Lung (tissue), 12 donors: ENCODE data around the gene CHD9. TPM values are rescaled to one million over a fixed set of nuclear protein-coding genes. Genes with fewer than 3 reads are reported as not detected.

Experiments
- ATAC-seq: fragments of 200-7000 bp; cut with Tn5 transposase; one replicate; pipeline ENCODE4 v1.9.1; 2020; ENCODE audit warnings: moderate number of reproducible peaks; ENCODE audit not compliant: insufficient read depth, low FRiP score
- DNase-seq, 3 donors: peaks; one replicate each; pipeline ENCODE4 v3.0.0-alpha.2; 2013 to 2017
- H3K27ac ChIP-seq, 2 donors: one replicate each; pipeline ENCODE4 v1.5.1; 2013; ENCODE audit warnings: mild to moderate bottlenecking in 2 of 2, moderate library complexity in 2 of 2, control low read depth in 1 of 2, inconsistent platforms in 1 of 2, low read depth in 1 of 2, low read length in 1 of 2
- H3K27me3 ChIP-seq, 3 donors: one replicate each; pipeline ENCODE4 v1.5.1; 2013; ENCODE audit warnings: low read length in 2 of 3; ENCODE audit not compliant: control insufficient read depth in 3 of 3, insufficient read depth in 3 of 3
- H3K36me3 ChIP-seq, 4 donors: one replicate each; pipeline ENCODE4 v1.5.1; 2013; ENCODE audit warnings: low read length in 4 of 4, mild to moderate bottlenecking in 1 of 4, moderate library complexity in 1 of 4; ENCODE audit not compliant: control insufficient read depth in 4 of 4, insufficient read depth in 4 of 4
- H3K4me1 ChIP-seq, 5 donors: one replicate each; pipeline ENCODE4 v1.5.1; 2013; ENCODE audit warnings: low read length in 5 of 5, mild to moderate bottlenecking in 2 of 5, moderate library complexity in 1 of 5; ENCODE audit not compliant: control insufficient read depth in 5 of 5, insufficient read depth in 5 of 5
- H3K4me3 ChIP-seq: one replicate; pipeline ENCODE4 v1.5.1; 2013; ENCODE audit warnings: mild to moderate bottlenecking, control low read depth, moderate library complexity
- H3K9ac ChIP-seq, 2 donors: one replicate each; pipeline ENCODE4 v1.5.1; 2013; ENCODE audit warnings: low read length in 2 of 2, control low read depth in 1 of 2; ENCODE audit not compliant: insufficient read depth in 1 of 2
- H3K9me3 ChIP-seq, 4 donors: one replicate each; pipeline ENCODE4 v1.5.1; 2013; ENCODE audit warnings: low read length in 3 of 4, mild to moderate bottlenecking in 1 of 4, moderate library complexity in 1 of 4; ENCODE audit not compliant: control insufficient read depth in 4 of 4, insufficient read depth in 3 of 4
- WGBS, 2 donors: extraction: QIAGEN DNeasy Blood & Tissue Kit; methylation state at CpG; one replicate each; pipeline ENCODE4 v1.1.7; 2013; 5-methylcytosine and 5-hydroxymethylcytosine counted together
- polyA plus RNA-seq, 2 donors: library from polyadenylated mRNA; stranded (reverse); fragments of 200-250 nt; gene quantifications; one replicate each; pipeline ENCODE4 v1.2.1, GENCODE V29; 2013
- total RNA-seq, 2 donors: library from RNA; depleted of rRNA in 1 of 2; stranded (reverse); fragments of >200 nt in 1 of 2; gene quantifications; one replicate each; pipeline ENCODE4 v1.2.1, GENCODE V29; 2014 to 2021
- TF ChIP-seq, protein P1 (sequence below): IDR thresholded peaks from 2 replicates; pipeline ENCODE4 v1.5.1; 2012; ENCODE audit warnings: mild to moderate bottlenecking; ENCODE audit errors: control extremely low read depth, extremely low read depth
- donor health status: control.
- donor health status: control.
- donor health status: Bipolar disorder and iron deficiency.
- donor health status: healthy.
- donor health status: DM: yes; HTN: yes; CAD: no.

Gene CHD9
- total and polyA plus RNA-seq, 4 donors = 12.7 to 138 (median 39.4) TPM

- 74 to 78% methylated on average over 4 of the region's 4 CpGs for WGBS, 2 donors
- H3K27ac ChIP-seq = no peak overlapping the region
- no peaks in the 10 kb centered on the region for H3K9me3 ChIP-seq
- TF ChIP-seq, protein P1, sequence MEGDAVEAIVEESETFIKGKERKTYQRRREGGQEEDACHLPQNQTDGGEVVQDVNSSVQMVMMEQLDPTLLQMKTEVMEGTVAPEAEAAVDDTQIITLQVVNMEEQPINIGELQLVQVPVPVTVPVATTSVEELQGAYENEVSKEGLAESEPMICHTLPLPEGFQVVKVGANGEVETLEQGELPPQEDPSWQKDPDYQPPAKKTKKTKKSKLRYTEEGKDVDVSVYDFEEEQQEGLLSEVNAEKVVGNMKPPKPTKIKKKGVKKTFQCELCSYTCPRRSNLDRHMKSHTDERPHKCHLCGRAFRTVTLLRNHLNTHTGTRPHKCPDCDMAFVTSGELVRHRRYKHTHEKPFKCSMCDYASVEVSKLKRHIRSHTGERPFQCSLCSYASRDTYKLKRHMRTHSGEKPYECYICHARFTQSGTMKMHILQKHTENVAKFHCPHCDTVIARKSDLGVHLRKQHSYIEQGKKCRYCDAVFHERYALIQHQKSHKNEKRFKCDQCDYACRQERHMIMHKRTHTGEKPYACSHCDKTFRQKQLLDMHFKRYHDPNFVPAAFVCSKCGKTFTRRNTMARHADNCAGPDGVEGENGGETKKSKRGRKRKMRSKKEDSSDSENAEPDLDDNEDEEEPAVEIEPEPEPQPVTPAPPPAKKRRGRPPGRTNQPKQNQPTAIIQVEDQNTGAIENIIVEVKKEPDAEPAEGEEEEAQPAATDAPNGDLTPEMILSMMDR = no peak
- H3K4me3 ChIP-seq = no peak overlapping the region
- H3K4me1 ChIP-seq = no peaks in the 10 kb centered on the region
- DNase-seq = no peak
- no peaks in the 10 kb centered on the region for H3K27me3 ChIP-seq
- H3K36me3 ChIP-seq = no peaks in the 10 kb centered on the region
- no peak for ATAC-seq
- H3K9ac ChIP-seq = no peak overlapping the region
Measured at GRCh38 chr16:53334581-53334980, 279.8 kb downstream of the CHD9 start.

DNA sequence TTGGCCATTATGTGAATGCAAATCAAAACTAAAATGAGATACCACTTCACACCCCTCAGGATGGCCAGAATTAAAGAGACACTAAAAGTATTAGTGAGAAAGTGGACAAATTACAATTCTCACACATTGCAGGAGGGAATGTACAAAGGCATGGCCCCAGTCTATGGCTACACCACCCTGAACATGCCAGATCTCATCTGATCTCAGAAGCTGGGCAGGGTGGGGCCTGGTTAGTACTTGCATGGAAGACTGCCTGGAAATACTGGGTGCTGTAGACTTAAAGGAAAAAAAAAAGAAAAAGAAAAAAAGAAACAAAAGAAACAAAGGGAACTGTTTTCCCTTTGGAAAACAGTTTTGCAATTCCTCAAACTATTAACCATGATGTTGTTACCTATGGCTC is 282.5 kb downstream of the CHD9 start:
- no peaks in the 10 kb centered on the region for H3K9me3 ChIP-seq
- H3K4me3 ChIP-seq = no peak overlapping the region
- no peak overlapping the region for H3K9ac ChIP-seq
- H3K4me1 ChIP-seq = no peaks in the 10 kb centered on the region
- H3K27me3 ChIP-seq = no peaks in the 10 kb centered on the region
- H3K27ac ChIP-seq = no peak overlapping the region
- ATAC-seq (no peak), DNase-seq (no peak)
- TF ChIP-seq, protein P1 = no peak
- no peaks in the 10 kb centered on the region for H3K36me3 ChIP-seq

GRCh38 chr16:53341792-53342191 is 287.0 kb downstream of the CHD9 start:
- Histone ChIP-seq H3K27ac (no peak overlapping the region), H3K4me1 (no peaks in the 10 kb centered on the region), H3K9me3 (peaks cover 0 to 1% (median 0%) of the 10 kb centered on the region in 4 donors), H3K4me3 (no peak overlapping the region), H3K36me3 (no peaks in the 10 kb centered on the region), H3K9ac (no peak overlapping the region), H3K27me3 (no peaks in the 10 kb centered on the region)
- DNase-seq (no peak), ATAC-seq (no peak)
- 85 to 91% methylated on average over 6 of the region's 6 CpGs for WGBS, 2 donors
- TF ChIP-seq, protein P1 = no peak

GRCh38 chr16:53355064-53355463 is 300.3 kb downstream of the CHD9 start:
- TF ChIP-seq, protein P1 = no peak
- no peak for ATAC-seq
- H3K36me3 ChIP-seq = no peaks in the 10 kb centered on the region
- H3K4me1 ChIP-seq = no peaks in the 10 kb centered on the region
- no peak overlapping the region for H3K4me3 ChIP-seq
- no peak overlapping the region for H3K27ac ChIP-seq
- no peak for DNase-seq
- H3K9me3 ChIP-seq = peaks cover 0 to 1% (median 0%) of the 10 kb centered on the region in 4 donors
- H3K27me3 ChIP-seq = no peaks in the 10 kb centered on the region
- H3K9ac ChIP-seq = no peak overlapping the region
- WGBS, 2 donors = 90 to 95% methylated on average over 11 of the region's 11 CpGs
